Measurements from ENCODE around the gene DOK4.

The DOK4 gene

GRCh38 chr16:57477531-57478202, 8.6 kb downstream of the DOK4 start:
- no peak for DNase-seq (ENCODE audit: extremely low read depth, low read depth)
- TF ChIP-seq, protein P1, sequence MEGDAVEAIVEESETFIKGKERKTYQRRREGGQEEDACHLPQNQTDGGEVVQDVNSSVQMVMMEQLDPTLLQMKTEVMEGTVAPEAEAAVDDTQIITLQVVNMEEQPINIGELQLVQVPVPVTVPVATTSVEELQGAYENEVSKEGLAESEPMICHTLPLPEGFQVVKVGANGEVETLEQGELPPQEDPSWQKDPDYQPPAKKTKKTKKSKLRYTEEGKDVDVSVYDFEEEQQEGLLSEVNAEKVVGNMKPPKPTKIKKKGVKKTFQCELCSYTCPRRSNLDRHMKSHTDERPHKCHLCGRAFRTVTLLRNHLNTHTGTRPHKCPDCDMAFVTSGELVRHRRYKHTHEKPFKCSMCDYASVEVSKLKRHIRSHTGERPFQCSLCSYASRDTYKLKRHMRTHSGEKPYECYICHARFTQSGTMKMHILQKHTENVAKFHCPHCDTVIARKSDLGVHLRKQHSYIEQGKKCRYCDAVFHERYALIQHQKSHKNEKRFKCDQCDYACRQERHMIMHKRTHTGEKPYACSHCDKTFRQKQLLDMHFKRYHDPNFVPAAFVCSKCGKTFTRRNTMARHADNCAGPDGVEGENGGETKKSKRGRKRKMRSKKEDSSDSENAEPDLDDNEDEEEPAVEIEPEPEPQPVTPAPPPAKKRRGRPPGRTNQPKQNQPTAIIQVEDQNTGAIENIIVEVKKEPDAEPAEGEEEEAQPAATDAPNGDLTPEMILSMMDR (IDR thresholded peaks at IDR 0.05; ENCODE audit: low read depth, low read length, missing control alignments), result no peak
- no peak overlapping the region for H3K4me3 ChIP-seq (replicated peaks; ENCODE audit: low read depth, low read length)

GRCh38 chr16:57476546-57477410, 9.5 kb downstream of the DOK4 start:
- no peak overlapping the region for H3K4me3 ChIP-seq (replicated peaks; ENCODE audit: low read depth, low read length)
- no peak for DNase-seq (ENCODE audit: extremely low read depth, low read depth)
- TF ChIP-seq, protein P1 (IDR thresholded peaks at IDR 0.05; ENCODE audit: low read depth, low read length, missing control alignments), result no peak

GRCh38 chr16:57475711-57476339, 10.5 kb downstream of the DOK4 start:
- DNase-seq (ENCODE audit: extremely low read depth, low read depth), result no peak
- TF ChIP-seq, protein P1 (IDR thresholded peaks at IDR 0.05; ENCODE audit: low read depth, low read length, missing control alignments), result peak; percentile 66
- no peak overlapping the region for H3K4me3 ChIP-seq (replicated peaks; ENCODE audit: low read depth, low read length)

GRCh38 chr16:57474671-57475661, 11.3 kb downstream of the DOK4 start:
- TF ChIP-seq, protein P1 (IDR thresholded peaks at IDR 0.05; ENCODE audit: low read depth, low read length, missing control alignments), result no peak
- H3K4me3 ChIP-seq (replicated peaks; ENCODE audit: low read depth, low read length), result no peak overlapping the region

DNA sequence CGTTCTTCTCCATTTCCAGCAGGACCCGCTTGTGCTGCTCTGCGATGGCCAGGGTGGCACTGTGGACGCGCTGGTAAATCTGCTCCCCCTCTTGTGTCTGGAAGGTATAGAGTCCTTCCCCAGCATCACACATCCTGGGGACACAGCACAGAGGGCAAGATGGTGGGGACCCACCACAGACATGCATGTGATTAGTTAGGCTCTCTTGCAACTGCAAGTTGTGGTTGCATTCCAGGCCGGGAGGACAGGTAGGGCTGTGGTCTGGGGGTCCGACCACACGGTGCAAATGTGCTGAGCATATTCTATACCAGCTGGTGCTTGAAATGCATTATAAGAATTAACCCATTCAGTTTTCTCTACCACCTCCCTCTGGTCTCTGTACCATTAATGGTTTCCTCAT, 12.4 kb downstream of the DOK4 start:
- H3K4me3 ChIP-seq (replicated peaks; ENCODE audit: low read depth, low read length), result no peak overlapping the region
- no peak for DNase-seq (ENCODE audit: extremely low read depth, low read depth)
- TF ChIP-seq, protein P1 (IDR thresholded peaks at IDR 0.05; ENCODE audit: low read depth, low read length, missing control alignments), result no peak

More at GRCh38 chr16:57474671-57475661, 11.3 kb downstream of the DOK4 start:
- no peak for DNase-seq (ENCODE audit: extremely low read depth, low read depth)

All from HFF-Myc (cell line).